HepG2 (cell line): ENCODE results near the gene OR4D9. TPM values are rescaled to one million over a fixed set of nuclear protein-coding genes. Genes with fewer than 3 reads are reported as not detected.

Experiments
- CCDC6 ChIP-seq: sonication (generic); formaldehyde crosslinking; IDR thresholded peaks from 2 replicates; pipeline ENCODE4 v1.8.1; 2022; ENCODE audit warnings: mild to moderate bottlenecking, missing genetic modification reagents, moderate library complexity
- CEBPG ChIP-seq: IDR thresholded peaks from 2 replicates; pipeline ENCODE4 v1.6.1; 2016
- EED ChIP-seq: sonication (generic); formaldehyde crosslinking; IDR thresholded peaks from 2 replicates; pipeline ENCODE4 v1.5.0; 2020; ENCODE audit warnings: mild to moderate bottlenecking, missing genetic modification reagents
- ERF ChIP-seq: IDR thresholded peaks from 2 replicates; pipeline ENCODE4 v1.6.1; 2018; ENCODE audit warnings: missing biosample characterization, missing genetic modification reagents
- HNF4A ChIP-seq: sonication (generic); formaldehyde crosslinking; IDR thresholded peaks from 2 replicates; pipeline ENCODE4 v1.4.0; 2020; ENCODE audit warnings: missing genetic modification reagents
- HOXA7 ChIP-seq: sonication (generic); formaldehyde crosslinking; IDR thresholded peaks from 2 replicates; pipeline ENCODE4 v1.8.1; 2022; ENCODE audit warnings: mild to moderate bottlenecking, missing genetic modification reagents, moderate library complexity
- JARID2 ChIP-seq: sonication (generic); formaldehyde crosslinking; IDR thresholded peaks from 2 replicates; pipeline ENCODE4 v1.8.1; 2023; ENCODE audit warnings: missing genetic modification reagents, inconsistent platforms; ENCODE audit not compliant: insufficient replicate concordance
- KDM6A ChIP-seq: IDR thresholded peaks from 2 replicates; pipeline ENCODE4 v1.6.1; 2016; ENCODE audit warnings: low read depth
- MED13 ChIP-seq: sonication (generic); formaldehyde crosslinking; IDR thresholded peaks from 2 replicates; pipeline ENCODE4 v1.5.0; 2020; ENCODE audit warnings: missing genetic modification reagents
- SNAI1 ChIP-seq: sonication (generic); formaldehyde crosslinking; IDR thresholded peaks from 2 replicates; pipeline ENCODE4 v1.5.0; 2020; ENCODE audit warnings: mild to moderate bottlenecking, missing genetic modification reagents, borderline replicate concordance
- SRF ChIP-seq: IDR thresholded peaks from 2 replicates; pipeline ENCODE4 v1.6.1; 2011; ENCODE audit warnings: mild to moderate bottlenecking, low read depth, low read length, moderate library complexity
- THAP11 ChIP-seq: IDR thresholded peaks from 2 replicates; pipeline ENCODE4 v1.6.1; 2016; ENCODE audit warnings: missing biosample characterization, missing genetic modification reagents
- ZFP62 ChIP-seq: sonication (generic); formaldehyde crosslinking; IDR thresholded peaks from 2 replicates; pipeline ENCODE4 v1.4.0; 2020; ENCODE audit warnings: missing genetic modification reagents
- ZNF136 ChIP-seq: sonication (generic); formaldehyde crosslinking; IDR thresholded peaks from 2 replicates; pipeline ENCODE4 v1.8.1; 2022; ENCODE audit warnings: low read depth, mild to moderate bottlenecking, moderate library complexity, missing genetic modification reagents
- ZNF501 ChIP-seq: sonication (generic); formaldehyde crosslinking; IDR thresholded peaks from 2 replicates; pipeline ENCODE4 v1.5.1; 2020; ENCODE audit warnings: mild to moderate bottlenecking, moderate library complexity, missing genetic modification reagents
- polyA plus RNA-seq, 8 experiments: library from polyadenylated mRNA; depleted of rRNA in 3 of 8; stranded (reverse) in 7 of 8; unstranded in 1 of 8; fragments of >200 nt; fragmentation: Illumina TruSeq in 4 of 8; extraction: Trizol in 4 of 8; gene quantifications; 2 replicates each; pipeline versions ENCODE4 v1.2.1 to v1.2.3, GENCODE V29; 2011 to 2016; ENCODE audit warnings: low read depth in 4 of 8, missing spikeins in 1 of 8, mixed read lengths in 1 of 8; ENCODE audit not compliant: insufficient read depth in 1 of 8
- total RNA-seq, 5 experiments: library from RNA; depleted of rRNA; stranded (reverse); fragments of >200 nt; fragmentation: Illumina TruSeq; extraction: Trizol; gene quantifications; 2 replicates each; pipeline ENCODE4 v1.2.3, GENCODE V29; 2016; ENCODE audit warnings: low read depth in 1 of 5
- TF ChIP-seq, protein P1 (sequence below): sonication (generic); formaldehyde crosslinking; IDR thresholded peaks from 2 replicates; pipeline ENCODE4 v1.9.0; 2021; ENCODE audit warnings: mild to moderate bottlenecking, missing genetic modification reagents
- TF ChIP-seq, protein P2 (sequence below): fragments of 450-650 bp; IDR thresholded peaks from 2 replicates; pipeline ENCODE4 v1.6.1; 2017
- TF ChIP-seq, protein P3 (sequence below): sonication (generic); formaldehyde crosslinking; IDR thresholded peaks from 2 replicates; pipeline ENCODE4 v1.9.0; 2021; ENCODE audit warnings: missing genetic modification reagents, mild to moderate bottlenecking, borderline replicate concordance
- TF ChIP-seq, protein P4 (sequence below): sonication (generic); formaldehyde crosslinking; IDR thresholded peaks from 2 replicates; pipeline ENCODE4 v1.5.0; 2020; ENCODE audit warnings: mild to moderate bottlenecking, missing genetic modification reagents

OR4D9 gene
- total and polyA plus RNA-seq, 2 of the 13 experiments (the other 11 are each of a cell fraction or from before 2014, with no cell fraction given) = not detected

DNA sequence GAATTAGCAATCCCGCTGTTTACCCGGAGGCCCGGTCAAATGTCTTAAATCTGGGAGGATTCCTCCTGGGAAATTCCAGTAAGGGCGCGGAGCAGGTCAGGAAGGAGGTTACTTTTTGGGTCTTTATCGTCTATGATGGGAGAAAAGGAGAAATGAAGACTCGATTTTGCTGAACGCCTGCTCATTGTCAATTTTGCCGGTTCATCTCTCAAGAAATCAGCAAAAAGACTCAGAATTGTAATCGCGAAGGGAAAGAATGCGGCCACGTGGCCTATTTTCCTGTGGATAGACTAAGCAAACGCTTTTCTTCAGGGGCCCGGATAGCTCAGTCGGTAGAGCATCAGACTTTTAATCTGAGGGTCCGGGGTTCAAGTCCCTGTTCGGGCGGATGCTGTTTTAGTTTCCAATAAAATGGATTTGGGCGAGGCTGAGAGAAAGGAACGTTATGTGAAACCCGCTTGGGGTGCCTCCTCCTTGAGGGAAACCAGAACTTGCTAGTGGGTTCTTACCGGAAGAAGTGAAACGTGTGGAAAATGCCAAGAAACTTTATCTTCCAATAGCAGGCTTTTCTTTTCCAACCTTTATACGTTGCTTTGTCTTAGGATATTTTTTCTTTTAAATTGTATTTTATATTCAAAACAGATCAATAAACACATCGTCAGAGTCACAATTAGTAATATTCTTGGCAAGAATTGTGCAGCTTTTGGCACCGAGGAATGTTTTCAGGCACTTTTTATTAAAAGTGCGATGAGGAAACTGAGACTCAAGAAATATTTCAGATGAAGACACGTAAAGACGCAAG, 45.0 kb downstream of the OR4D9 start (continued):
- TF ChIP-seq, protein P1, sequence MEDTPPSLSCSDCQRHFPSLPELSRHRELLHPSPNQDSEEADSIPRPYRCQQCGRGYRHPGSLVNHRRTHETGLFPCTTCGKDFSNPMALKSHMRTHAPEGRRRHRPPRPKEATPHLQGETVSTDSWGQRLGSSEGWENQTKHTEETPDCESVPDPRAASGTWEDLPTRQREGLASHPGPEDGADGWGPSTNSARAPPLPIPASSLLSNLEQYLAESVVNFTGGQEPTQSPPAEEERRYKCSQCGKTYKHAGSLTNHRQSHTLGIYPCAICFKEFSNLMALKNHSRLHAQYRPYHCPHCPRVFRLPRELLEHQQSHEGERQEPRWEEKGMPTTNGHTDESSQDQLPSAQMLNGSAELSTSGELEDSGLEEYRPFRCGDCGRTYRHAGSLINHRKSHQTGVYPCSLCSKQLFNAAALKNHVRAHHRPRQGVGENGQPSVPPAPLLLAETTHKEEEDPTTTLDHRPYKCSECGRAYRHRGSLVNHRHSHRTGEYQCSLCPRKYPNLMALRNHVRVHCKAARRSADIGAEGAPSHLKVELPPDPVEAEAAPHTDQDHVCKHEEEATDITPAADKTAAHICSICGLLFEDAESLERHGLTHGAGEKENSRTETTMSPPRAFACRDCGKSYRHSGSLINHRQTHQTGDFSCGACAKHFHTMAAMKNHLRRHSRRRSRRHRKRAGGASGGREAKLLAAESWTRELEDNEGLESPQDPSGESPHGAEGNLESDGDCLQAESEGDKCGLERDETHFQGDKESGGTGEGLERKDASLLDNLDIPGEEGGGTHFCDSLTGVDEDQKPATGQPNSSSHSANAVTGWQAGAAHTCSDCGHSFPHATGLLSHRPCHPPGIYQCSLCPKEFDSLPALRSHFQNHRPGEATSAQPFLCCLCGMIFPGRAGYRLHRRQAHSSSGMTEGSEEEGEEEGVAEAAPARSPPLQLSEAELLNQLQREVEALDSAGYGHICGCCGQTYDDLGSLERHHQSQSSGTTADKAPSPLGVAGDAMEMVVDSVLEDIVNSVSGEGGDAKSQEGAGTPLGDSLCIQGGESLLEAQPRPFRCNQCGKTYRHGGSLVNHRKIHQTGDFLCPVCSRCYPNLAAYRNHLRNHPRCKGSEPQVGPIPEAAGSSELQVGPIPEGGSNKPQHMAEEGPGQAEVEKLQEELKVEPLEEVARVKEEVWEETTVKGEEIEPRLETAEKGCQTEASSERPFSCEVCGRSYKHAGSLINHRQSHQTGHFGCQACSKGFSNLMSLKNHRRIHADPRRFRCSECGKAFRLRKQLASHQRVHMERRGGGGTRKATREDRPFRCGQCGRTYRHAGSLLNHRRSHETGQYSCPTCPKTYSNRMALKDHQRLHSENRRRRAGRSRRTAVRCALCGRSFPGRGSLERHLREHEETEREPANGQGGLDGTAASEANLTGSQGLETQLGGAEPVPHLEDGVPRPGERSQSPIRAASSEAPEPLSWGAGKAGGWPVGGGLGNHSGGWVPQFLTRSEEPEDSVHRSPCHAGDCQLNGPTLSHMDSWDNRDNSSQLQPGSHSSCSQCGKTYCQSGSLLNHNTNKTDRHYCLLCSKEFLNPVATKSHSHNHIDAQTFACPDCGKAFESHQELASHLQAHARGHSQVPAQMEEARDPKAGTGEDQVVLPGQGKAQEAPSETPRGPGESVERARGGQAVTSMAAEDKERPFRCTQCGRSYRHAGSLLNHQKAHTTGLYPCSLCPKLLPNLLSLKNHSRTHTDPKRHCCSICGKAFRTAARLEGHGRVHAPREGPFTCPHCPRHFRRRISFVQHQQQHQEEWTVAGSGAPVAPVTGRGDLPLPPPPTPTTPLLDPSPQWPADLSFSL (CRISPR knock-in tag) = no peak
- TF ChIP-seq HNF4A (CRISPR knock-in tag) = peak; percentile 60
- no peak for TF ChIP-seq ERF
- TF ChIP-seq HOXA7 = no peak
- no peak; the same call in 1 of the 2 replicates for TF ChIP-seq THAP11
- TF ChIP-seq, protein P2, sequence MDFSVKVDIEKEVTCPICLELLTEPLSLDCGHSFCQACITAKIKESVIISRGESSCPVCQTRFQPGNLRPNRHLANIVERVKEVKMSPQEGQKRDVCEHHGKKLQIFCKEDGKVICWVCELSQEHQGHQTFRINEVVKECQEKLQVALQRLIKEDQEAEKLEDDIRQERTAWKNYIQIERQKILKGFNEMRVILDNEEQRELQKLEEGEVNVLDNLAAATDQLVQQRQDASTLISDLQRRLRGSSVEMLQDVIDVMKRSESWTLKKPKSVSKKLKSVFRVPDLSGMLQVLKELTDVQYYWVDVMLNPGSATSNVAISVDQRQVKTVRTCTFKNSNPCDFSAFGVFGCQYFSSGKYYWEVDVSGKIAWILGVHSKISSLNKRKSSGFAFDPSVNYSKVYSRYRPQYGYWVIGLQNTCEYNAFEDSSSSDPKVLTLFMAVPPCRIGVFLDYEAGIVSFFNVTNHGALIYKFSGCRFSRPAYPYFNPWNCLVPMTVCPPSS = no peak
- TF ChIP-seq CEBPG (CRISPR knock-in tag) = no peak
- TF ChIP-seq, protein P3, sequence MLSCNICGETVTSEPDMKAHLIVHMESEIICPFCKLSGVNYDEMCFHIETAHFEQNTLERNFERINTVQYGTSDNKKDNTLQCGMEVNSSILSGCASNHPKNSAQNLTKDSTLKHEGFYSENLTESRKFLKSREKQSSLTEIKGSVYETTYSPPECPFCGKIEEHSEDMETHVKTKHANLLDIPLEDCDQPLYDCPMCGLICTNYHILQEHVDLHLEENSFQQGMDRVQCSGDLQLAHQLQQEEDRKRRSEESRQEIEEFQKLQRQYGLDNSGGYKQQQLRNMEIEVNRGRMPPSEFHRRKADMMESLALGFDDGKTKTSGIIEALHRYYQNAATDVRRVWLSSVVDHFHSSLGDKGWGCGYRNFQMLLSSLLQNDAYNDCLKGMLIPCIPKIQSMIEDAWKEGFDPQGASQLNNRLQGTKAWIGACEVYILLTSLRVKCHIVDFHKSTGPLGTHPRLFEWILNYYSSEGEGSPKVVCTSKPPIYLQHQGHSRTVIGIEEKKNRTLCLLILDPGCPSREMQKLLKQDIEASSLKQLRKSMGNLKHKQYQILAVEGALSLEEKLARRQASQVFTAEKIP (CRISPR knock-in tag) = no peak
- TF ChIP-seq CCDC6 (CRISPR knock-in tag) = no peak
- TF ChIP-seq SNAI1 = no peak
- TF ChIP-seq, protein P4, sequence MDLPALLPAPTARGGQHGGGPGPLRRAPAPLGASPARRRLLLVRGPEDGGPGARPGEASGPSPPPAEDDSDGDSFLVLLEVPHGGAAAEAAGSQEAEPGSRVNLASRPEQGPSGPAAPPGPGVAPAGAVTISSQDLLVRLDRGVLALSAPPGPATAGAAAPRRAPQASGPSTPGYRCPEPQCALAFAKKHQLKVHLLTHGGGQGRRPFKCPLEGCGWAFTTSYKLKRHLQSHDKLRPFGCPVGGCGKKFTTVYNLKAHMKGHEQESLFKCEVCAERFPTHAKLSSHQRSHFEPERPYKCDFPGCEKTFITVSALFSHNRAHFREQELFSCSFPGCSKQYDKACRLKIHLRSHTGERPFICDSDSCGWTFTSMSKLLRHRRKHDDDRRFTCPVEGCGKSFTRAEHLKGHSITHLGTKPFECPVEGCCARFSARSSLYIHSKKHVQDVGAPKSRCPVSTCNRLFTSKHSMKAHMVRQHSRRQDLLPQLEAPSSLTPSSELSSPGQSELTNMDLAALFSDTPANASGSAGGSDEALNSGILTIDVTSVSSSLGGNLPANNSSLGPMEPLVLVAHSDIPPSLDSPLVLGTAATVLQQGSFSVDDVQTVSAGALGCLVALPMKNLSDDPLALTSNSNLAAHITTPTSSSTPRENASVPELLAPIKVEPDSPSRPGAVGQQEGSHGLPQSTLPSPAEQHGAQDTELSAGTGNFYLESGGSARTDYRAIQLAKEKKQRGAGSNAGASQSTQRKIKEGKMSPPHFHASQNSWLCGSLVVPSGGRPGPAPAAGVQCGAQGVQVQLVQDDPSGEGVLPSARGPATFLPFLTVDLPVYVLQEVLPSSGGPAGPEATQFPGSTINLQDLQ (CRISPR knock-in tag) = no peak
- no peak for TF ChIP-seq ZFP62 (CRISPR knock-in tag)
- TF ChIP-seq KDM6A (CRISPR knock-in tag) = no peak
- no peak for TF ChIP-seq EED (CRISPR knock-in tag)
- TF ChIP-seq ZNF136 (CRISPR knock-in tag) = no peak
- peak; percentile 61; the same call in 1 of the 2 replicates for TF ChIP-seq ZNF501 (CRISPR knock-in tag)
- TF ChIP-seq MED13 (CRISPR knock-in tag) = no peak
- no peak for TF ChIP-seq SRF
- TF ChIP-seq JARID2 (CRISPR knock-in tag) = no peak
